RKO (cell line): ENCODE data around the gene ULK4.

ENCODE experiments used
- DNase-seq: peaks from one replicate; pipeline ENCODE4 v3.0.0-alpha.2; 2016; ENCODE audit warnings: low spot score

The ULK4 gene

DNA sequence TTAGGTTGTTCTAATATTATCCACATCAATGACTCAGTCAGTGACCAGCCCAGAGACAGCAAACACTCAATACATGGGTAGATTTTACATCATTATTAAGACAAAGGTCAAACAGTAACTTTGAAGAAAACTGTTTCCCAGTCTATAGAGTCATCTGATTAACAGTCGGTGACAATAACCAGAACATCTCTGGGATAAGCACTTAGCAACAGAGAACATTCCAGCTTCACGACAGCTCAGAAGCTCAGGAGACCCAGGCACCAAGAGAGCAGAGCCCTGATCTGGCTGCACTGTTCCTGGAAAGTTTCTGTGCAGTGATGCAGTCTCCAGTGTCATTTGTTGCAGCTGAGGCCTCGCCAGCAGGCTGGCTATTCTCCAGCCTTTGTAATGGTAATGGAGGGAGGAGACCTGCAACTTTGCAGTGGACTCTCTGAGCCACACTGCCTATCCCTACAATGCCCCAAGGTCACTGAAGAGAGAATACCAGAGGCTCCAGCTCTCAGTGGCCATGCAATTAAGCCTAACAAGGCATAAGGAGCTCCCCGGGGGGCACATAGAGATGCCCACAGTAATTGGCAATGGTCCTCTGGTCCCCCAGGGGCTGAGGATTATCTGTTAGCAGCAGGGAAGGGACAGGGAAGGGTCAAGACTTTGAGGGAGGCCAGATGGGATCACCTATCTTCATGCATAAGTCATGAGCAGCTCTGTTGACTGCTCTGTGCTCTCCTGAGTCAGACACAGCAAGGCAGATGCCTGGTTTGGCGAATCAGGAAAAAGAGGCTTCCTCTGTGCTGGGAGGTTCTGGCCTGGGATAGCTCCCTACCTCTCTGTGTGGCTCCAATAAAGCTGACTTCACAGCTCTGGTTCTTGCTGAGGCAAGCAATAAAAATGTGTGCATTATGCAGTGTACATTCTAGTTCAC, 599.0 kb downstream of the ULK4 start:
- DNase-seq = no peak

- no peak for DNase-seq
Measured at GRCh38 chr3:41357271-41357670, 604.6 kb downstream of the ULK4 start.

DNA sequence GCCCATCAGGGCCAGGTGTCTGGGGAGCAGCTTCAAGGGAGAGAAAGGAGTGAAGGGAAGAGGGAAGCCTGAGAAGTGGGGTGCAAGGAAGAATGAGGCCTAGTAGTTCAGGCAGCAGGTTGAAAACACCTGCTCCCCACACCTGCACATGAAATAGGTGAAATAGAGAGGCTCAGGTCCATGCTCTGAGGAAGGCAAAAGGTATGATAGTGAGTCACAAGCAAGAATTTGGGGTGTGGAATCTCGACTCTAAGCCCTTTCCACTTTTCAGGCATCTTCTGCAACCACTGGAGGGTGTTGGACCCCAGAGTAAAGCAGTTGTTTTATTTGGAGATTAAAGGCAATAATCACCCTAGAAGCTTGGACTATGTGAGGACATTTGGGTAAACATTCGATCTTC, 605.1 kb downstream of the ULK4 start:
- no peak for DNase-seq

DNA sequence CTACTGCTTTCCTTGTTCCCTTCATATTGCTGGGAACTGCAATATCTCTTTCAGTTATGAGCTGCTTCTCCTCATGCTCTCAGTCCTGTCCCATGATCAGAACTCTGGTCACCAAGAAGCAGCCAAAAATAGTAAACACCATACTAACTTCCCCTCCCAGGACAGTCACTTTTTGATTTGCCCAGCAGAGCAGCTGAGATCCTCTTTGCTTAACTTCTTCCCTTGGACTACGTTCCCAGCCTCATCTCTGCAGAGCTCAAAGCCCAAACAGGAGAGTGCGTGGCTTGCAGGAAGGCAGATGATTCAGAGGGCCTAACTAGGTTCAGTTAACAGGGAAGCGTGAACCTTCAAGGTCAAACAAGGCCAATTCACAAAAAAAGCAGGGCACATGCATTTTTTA, 609.4 kb downstream of the ULK4 start:
- no peak for DNase-seq

DNA sequence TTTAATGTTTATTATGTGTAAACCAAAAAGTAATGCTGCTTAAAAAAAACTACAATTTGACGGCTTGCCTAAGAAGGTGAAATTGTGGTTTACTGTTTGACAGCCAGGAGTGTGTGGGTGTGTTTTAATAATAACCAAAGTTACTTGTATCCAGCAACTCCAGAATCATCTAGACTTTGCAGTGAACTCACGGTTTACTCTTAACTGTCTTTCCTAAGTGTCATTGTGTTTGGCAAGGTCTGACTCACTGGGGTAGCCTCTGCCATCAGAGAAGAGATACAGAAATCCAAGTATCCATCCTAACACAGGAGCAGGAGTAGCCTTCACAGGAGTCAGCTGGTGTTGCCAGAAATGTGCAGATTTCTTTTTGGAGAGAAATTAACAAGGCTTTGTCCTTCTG, 611.5 kb downstream of the ULK4 start:
- DNase-seq = no peak

DNA sequence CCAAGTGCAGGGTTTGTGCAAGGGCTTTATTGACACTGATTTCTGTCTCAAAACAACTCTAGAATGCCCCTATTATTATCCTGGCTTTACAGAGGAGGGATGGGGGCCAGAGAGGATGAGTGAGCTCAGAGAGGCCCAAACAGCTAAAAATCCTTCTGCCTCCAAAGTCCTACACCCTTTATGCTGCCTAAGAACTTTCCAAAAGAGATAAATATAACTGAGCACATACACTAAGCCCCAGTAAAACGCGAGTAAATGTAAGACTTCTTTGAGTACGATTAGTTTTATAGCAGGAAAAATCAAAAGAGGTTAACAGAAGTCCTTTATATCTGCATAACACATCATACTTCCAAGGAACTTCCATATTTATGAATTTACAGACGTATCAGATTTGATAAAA, 613.5 kb downstream of the ULK4 start:
- no peak for DNase-seq

GRCh38 chr3:41346698-41347270, 615.1 kb downstream of the ULK4 start:
- DNase-seq = no peak

DNA sequence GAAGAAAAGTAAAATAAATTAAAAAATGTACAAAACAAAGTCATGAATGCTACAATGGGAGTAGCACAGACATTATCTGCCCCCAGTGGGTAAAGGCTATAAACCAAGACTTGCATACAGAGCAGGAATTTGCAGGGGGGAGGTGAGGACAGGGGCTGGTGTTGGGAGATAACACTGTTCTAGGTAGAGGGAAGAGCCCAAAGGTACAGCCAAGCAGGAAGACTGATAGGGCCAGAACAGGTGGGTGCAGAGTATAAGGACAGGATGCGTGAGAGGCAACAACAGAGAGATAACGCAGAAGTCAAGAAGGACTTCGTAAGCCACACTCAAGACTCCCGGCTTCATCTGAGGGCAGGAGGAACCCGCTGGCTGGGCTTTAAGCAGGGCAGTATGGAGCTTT, 616.1 kb downstream of the ULK4 start:
- no peak for DNase-seq

- no peak for DNase-seq
Measured at GRCh38 chr3:41339758-41340157, 622.1 kb downstream of the ULK4 start.

- DNase-seq = no peak
Measured at GRCh38 chr3:41338276-41338675, 623.6 kb downstream of the ULK4 start.

GRCh38 chr3:41334426-41334825, 627.5 kb downstream of the ULK4 start:
- no peak for DNase-seq

- no peak for DNase-seq
Measured at GRCh38 chr3:41331041-41331440, 630.9 kb downstream of the ULK4 start.

DNA sequence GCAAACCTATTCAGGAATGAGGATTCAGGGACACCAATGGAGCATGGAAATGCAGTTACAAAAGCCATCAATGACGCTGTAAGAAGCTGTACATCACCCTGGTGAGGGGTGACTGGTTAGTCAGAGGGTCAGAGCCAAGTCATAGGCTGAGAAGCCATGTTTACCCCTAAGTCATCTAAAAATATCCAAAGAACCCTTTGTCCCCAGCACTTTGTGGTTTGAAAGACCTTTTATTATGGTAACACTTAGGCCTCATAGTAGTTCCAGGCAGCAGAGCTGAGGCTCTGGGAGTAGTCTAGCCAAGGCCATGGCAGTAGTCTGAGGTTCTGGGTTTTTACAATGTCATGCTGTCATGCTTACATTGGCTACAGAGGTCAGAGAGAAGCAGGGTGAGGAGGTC, 631.4 kb downstream of the ULK4 start:
- DNase-seq = no peak

DNA sequence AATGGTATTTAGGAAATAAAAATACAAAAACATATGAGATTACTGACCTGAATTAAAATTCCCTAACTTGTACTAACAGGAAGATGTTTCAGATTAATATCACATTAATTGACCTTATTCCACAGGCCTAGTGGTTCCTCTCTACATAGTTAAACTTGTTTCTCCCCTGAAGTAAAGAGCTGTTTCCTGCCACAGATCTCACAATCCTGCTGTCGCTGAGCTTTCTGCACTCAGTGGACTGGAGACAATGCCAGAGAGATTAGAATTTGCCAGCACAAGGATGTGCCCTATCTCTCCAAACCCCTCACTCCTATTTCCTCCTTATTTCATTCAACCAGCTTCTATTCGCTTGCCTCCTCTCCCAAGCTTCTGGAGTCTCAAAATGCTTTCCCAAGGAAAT, 632.0 kb downstream of the ULK4 start:
- no peak for DNase-seq

DNA sequence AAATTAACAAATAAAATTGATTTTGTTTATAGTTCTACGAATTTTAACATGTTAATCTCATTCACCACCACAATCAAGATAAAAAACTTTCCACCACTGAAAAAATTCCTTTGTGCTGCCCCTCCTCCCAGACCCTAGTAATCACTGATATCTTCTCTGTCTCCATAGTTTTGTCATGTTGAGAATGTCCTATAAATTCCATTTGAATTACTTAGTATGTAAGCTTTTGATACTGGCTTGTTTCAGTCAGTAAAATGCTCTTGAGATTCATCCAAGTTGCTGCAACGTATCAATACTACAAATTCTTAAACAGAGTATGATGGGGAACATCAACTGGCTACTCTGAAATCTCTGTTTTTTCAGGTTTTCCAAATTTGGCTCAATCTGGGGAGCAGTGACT, 633.0 kb downstream of the ULK4 start:
- DNase-seq = no peak

DNA sequence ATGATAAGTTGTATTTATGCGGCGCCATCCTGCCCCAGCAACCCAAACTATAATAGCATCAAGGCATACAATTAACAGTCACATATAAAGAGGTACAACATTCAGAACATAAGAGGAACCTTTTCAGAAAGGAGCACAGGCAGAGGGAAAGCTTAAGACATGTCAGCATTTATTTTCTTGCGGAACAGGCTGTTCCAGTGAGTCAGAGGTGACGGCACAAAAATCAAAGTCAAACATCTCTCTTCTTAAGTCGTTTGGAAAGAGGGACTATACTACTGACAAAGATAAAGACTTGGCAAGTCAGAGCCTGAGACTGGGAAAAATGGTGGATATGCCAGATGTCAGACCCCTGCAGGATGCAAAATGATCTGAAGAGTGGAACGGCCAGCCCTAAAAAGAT, 634.2 kb downstream of the ULK4 start:
- no peak for DNase-seq

DNA sequence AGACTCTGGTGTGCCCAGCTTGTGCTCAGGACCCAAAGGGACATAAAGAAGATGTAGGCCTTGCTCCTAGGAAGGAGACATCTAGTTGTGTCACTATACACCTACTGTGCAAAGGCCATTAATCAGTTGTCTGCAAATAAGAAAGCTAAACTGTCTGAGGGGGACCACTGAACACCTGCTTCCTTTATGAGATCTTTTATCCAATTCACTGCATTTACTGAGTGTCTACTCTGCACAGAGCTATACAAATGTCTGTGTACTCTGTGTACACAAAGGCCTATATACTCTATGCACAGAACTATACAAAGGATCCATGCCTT, 637.8 kb downstream of the ULK4 start:
- no peak for DNase-seq

DNA sequence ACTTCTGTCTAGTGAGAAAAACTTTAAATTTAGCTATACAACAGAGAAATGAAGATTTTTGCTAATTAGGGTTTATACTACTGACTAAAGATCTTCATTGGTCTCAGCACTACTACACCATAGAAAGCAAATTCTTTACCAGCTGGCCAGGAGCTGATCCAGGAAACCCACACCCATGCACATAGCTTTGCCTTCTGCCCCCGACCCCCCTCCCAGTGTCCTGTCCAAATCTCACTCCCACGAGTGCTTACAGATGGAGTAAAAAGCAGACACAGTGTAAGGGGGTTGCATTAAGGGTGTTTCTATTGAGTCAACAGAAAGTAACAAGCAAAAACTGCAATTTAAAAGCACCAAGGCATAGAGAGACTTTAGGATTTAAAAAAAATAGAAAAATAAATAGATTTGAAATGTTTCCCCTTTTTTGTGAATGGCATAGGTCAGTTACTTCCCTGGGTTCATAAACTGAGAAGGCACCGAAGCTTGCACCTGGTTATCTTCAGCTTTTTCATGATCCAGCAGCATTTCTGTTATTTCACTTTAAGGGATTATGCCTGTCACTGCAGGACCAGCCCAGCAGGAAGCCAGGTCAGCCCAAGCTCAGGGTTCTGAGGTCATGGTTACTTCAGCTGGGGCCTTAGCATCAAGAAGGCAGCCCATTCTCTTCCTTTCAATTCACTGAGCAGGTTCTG, 638.3 kb downstream of the ULK4 start:
- no peak for DNase-seq

DNA sequence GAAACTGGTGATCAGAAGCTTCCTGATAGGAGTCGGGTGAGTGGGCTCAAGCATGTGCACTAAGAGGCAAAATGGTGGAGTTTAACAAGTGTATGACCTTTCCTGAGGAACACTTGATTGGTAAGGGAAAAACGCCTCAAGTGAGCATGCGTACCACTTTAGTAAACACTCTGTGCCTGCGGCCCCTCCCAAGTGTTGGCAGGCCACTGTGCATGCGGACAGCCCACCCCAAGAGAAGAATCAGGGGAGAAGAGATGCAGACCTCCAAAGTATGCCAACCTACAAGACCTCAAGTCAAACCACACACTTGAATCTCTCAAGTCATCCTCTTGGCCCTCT, 640.3 kb downstream of the ULK4 start:
- DNase-seq = no peak

GRCh38 chr3:41320953-41321641, 640.8 kb downstream of the ULK4 start:
- DNase-seq = no peak

GRCh38 chr3:41318520-41318919, 643.4 kb downstream of the ULK4 start:
- no peak for DNase-seq

DNA sequence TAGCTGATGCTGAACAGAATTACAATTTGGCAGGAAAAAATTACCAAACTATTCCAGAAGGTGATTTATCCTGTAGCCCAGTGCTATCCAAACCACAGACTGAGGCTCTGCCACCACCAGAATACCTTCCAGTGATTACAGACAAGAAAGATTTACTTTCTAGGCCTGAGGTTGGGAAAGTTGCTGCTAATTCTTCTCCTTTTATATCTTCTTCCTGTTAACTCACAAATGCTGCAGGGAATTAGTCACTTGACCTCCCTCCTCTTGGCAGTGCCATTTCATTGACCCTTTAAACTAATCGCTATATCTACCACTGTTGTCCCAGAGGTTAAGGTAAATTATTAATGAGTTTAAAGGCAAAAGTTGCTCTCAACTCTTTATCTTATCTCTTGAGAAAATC, 644.2 kb downstream of the ULK4 start:
- no peak for DNase-seq

GRCh38 chr3:41317298-41317697, 644.6 kb downstream of the ULK4 start:
- no peak for DNase-seq
